Stimulated activated CD8-positive, alpha-beta memory T cell treated with anti-CD3 and anti-CD28 coated beads, Interleukin-12 subunit alpha, Interleukin-12 subunit beta, amount 100 ng/mL, for 24 hours (primary cell): ENCODE data around the gene AMDHD2.
"Not testable (repeated sequence)": the region's sequence is repeated elsewhere in the genome, so short reads cannot be mapped to it uniquely, and the experiment has no call there.

Experiments used
- DNase-seq: peaks from one replicate; pipeline ENCODE4 v3.0.0-alpha.2; 2020; ENCODE audit errors: extremely low read depth

The AMDHD2 gene, protein sequence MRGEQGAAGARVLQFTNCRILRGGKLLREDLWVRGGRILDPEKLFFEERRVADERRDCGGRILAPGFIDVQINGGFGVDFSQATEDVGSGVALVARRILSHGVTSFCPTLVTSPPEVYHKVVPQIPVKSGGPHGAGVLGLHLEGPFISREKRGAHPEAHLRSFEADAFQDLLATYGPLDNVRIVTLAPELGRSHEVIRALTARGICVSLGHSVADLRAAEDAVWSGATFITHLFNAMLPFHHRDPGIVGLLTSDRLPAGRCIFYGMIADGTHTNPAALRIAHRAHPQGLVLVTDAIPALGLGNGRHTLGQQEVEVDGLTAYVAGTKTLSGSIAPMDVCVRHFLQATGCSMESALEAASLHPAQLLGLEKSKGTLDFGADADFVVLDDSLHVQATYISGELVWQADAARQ

DNA sequence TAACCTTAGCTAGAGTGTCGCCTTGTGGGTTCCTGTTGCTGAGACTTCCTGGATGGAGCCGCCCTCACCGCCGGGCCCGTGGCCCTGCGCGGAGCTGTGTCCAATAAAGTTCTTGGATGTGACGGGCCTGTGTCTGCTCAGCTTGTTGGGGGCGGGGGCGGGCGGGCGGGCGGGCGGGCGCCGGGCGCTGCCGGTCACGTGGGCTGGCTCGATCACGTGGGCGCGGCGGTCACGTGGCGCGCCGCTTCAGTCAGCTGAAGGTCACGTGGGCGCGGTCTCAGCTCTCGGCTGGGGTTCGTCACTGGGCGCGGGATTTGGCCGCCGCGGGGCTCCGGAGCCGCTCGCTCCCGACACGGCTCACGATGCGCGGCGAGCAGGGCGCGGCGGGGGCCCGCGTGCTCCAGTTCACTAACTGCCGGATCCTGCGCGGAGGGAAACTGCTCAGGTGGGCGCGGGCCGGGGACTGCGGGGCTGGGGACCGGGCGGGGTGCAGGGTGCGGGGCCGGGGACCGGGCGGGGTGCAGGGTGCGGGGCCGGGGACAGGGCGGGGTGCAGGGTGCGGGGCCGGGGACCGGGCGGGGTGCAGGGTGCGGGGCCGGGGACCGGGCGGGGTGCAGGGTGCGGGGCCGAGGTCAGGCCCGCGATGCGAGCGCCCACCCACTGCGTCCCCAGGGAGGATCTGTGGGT, at the start of gene AMDHD2:
TSS of gene AMDHD2 (plus strand) at position 275 of the 687 bp plus-strand sequence. CDS start at position 363, 88 bp downstream.
- DNase-seq, result peak; percentile 70

DNA sequence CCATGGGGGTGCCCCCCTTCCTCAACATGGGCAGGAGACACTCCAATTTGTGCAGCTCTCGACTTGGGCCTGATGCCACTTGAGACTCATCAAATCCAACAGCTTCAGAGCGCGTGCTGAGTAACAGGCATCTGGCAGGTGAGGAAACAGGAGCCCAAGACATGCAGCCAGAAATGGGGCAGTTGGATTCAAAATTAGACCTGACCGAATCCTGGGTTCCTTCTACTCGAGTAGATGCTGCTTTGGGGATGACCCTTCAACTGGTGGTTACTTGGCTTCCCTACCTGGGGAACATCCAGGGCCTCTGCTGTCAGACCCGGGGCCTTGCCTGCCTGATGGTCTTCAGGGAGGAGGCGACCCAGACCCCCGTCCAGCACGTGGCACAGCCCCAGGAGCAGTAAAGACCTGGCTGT, 49.6 kb upstream of the AMDHD2 start:
- DNase-seq, result no peak

DNA sequence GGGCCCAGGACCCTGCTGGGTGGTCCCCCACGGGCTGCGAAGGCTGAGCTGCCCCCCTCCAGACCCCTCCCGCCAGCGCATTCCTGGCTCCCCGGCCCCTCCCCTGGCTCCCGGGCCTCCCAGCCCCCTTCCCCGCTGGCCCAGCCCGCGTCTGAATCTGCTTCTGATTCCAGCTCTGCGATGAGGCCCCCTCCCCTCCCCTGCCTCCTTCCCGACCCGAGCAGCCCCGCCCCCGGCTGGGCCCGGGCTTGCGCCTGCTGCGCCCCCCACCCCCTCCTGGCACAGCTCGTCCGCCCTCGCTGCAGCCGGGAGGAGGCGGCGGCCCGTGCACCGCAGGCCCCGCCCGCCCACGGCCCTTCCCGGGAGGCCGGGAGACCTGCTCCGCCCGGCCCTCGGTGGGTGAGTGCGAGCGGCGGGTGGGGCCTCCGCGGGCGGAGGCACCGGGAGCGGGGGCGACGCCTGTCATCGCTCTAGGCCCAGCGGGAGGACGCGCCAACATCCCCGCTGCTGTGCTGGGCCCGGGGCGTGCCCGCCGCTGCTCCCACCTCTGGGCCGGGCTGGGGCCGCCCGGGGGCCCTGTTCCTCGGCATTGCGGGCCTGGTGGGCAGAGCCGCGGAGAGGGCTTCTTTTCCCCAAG, 49.0 kb upstream of the AMDHD2 start, which contains the start of gene NTN3:
TSS of gene NTN3 (plus strand) at position 282 of the 637 bp plus-strand sequence. CDS start 405 bp downstream, outside the sequence.
- no peak for DNase-seq

DNA sequence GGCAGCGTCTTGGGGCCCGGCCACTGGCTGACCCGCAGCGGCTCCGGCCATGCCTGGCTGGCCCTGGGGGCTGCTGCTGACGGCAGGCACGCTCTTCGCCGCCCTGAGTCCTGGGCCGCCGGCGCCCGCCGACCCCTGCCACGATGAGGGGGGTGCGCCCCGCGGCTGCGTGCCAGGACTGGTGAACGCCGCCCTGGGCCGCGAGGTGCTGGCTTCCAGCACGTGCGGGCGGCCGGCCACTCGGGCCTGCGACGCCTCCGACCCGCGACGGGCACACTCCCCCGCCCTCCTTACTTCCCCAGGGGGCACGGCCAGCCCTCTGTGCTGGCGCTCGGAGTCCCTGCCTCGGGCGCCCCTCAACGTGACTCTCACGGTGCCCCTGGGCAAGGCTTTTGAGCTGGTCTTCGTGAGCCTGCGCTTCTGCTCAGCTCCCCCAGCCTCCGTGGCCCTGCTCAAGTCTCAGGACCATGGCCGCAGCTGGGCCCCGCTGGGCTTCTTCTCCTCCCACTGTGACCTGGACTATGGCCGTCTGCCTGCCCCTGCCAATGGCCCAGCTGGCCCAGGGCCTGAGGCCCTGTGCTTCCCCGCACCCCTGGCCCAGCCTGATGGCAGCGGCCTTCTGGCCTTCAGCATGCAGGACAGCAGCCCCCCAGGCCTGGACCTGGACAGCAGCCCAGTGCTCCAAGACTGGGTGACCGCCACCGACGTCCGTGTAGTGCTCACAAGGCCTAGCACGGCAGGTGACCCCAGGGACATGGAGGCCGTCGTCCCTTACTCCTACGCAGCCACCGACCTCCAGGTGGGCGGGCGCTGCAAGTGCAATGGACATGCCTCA, 48.3 kb upstream of the AMDHD2 start:
- DNase-seq, result no peak

DNA sequence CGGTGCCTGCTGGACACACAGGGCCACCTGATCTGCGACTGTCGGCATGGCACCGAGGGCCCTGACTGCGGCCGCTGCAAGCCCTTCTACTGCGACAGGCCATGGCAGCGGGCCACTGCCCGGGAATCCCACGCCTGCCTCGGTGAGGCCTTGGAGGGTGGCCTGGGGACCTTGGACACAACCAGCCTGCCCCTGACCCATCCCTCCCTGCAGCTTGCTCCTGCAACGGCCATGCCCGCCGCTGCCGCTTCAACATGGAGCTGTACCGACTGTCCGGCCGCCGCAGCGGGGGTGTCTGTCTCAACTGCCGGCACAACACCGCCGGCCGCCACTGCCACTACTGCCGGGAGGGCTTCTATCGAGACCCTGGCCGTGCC, 47.7 kb upstream of the AMDHD2 start:
- no peak for DNase-seq

GRCh38 chr16:2472885-2473445, 47.2 kb upstream of the AMDHD2 start:
- no peak for DNase-seq

GRCh38 chr16:2473446-2473926, 46.7 kb upstream of the AMDHD2 start:
- DNase-seq, result no peak

- no peak for DNase-seq
Observed at GRCh38 chr16:2473999-2474876, 45.9 kb upstream of the AMDHD2 start.

DNA sequence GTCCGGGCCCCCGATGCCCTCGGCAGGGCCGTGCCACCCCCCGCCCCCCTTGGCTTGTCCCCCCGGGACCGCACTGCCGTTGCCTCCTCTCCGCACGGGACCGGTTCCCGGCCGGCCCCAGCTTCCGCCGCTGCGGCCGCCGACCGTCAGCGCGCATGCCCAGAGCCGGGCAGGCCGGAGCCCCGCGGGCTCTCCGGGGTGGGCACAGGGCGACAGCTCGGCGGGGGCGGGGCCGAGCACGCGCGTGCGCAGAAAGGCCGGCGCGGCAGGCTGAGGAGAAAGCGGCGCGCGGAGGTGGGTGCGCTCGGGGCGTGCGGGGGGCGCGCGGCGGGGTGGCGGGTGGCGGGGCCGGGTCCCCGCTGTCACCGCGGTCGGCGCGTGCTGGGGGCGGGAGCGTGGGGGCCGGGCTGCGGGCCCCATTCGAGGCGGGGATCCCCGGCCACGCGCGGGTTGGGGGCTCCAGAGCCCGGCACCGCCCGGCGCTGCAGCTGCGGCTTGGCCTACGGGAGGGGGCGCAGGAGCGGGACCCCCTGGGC, 45.2 kb upstream of the AMDHD2 start, which contains the start of gene TBC1D24:
TSS of gene TBC1D24 (plus strand) at position 251 of the 536 bp plus-strand sequence. CDS start 21,022 bp downstream, outside the sequence.
- DNase-seq, result peak; percentile 59

DNA sequence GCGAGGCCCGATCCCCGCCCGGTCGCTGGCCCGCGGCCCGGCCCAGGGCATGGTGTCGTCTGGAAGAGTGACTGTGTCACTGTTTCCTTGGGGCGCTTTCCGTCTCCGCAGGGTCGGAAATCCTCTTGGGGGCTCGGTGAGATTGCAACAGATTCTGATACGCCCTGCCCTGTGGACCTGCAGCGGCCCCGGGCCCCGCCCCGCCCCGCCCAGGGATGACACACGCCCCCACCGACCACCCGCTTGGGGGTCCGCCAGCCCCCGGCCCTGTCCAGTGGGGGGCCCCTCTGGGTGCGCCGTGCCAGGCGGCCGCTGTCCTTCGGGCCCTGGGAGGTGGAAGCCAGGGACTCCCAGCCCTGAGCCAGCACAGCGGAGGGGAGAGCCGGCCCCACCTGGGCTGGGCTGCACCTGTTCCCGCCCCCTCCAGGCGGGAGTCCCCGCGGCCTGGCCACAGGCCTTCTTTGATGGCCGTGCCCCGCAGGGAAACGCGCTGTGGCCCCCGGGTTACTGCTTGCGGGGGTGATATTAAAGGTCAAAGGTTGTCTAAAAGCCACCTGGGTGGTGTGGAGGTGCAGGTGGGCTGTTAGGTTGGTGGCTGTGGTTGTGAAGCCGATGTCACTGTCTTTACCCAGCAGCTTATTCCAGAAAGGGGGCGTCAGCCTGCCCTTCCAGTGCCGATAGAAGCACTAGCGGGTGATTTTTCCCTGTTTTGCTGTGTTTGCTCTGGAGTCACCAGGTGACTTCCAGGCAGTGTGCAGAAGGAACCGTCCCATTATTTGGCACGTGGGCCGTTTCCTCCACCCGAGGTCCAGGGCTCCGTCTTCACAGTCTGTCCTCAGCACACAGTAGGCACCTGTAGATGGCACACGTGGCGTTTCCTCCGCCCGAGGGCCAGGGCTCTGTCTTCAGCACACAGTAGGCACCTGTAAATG, 44.5 kb upstream of the AMDHD2 start:
- no peak for DNase-seq

GRCh38 chr16:2476345-2476720, 43.8 kb upstream of the AMDHD2 start:
- no peak for DNase-seq

DNA sequence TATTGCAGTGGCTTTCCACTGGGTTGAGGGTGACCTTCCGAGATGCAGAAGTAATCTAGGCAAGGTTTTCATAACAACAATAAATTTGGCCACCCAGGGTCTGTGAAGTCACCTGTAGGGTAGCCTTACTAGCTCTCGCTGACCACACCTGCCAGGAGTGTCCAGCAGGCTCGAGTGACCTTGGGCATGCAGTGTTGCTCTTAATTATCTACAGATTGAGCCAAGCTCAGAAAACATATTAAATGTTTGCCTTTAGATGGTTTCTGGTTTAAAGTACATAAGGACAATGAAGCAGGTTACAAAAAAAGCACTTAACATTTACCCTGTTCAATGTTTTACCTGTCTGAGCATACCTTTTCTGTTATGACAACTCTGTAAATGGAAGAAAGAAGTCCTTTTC, 43.4 kb upstream of the AMDHD2 start:
- DNase-seq, result no peak

DNA sequence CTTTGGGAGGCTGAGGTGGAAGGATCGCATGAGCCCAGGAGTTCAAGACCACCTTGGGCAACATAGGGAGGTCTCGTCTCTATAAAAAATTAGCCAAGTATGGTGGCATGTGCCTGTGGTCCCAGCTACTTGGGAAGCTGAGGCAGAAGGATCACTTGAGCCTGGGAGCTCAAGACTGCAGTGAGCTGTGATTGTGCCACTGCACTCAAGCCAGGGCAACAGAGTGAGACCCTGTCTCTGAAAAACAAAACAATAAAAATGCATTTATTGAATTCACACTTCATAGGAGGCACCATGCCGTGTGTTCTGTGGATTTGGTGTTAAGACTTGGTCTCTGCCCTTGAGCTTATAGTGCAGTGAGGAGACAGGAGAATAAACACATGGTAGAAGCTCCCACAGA, 42.8 kb upstream of the AMDHD2 start:
- DNase-seq, result no peak

DNA sequence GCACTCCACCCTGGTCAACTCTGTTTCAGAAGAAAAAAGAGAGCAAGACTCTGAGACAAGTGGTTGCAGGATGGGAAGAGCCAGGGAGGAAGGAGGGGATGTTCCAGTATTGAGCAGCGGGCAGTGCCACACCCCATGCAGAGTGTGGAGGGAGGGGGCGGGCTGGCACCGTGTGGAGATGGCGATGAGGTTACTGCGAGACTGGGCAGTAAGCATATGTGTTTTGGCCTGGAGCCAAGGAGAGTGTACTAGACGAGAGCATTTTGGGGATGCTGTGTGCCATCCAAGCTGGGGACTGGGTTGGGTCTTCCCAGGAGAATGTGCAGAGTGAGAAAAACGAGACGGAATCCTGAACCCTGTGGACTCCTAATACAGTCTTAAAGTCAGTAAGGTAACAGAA, 41.9 kb upstream of the AMDHD2 start:
- DNase-seq, result no peak

DNA sequence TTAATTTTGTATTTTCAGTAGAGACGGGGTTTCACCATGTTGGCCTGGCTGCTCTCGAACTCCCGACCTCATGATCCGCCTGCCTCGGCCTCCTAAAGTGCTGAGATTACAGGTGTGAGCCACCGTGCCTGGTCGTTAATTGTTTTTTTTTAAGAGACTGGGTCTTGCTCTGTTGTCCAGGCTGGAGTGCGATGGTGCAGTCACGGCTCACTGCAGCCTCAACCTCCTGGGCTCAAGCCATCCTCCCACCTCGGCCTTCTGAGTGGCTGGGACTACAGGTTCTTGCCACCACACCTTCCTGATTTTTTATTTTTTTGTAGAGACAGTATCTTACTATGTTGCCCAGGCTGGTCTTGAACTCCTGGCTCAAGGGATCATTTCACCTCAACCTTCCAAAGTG, 40.2 kb upstream of the AMDHD2 start:
- not testable (repeated sequence) for DNase-seq

DNA sequence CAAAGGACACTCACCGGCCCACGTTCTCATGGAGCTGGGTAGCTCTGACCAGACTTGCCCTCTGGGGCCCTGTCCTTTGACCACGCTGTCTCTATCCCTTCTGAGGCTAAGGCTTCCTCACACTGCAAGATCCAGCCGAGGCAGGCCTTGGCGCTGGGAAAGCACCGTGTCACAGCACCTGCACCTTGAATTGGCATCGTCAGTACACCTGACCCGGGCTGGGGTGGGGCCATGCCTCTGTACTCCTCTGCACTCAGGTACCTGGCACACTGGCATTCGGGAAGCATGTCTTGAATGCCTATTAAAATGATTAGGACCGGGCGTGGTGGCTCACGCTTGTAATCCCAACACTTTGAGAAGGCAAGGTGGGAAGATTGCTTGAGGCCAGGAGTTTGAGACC, 39.2 kb upstream of the AMDHD2 start:
- DNase-seq, result no peak

GRCh38 chr16:2481676-2482075, 38.5 kb upstream of the AMDHD2 start:
- no peak for DNase-seq

- no peak for DNase-seq
Observed at GRCh38 chr16:2482249-2482648, 37.9 kb upstream of the AMDHD2 start.
